ENCODE measurements around the gene EFTUD2.
"Not testable (repeated sequence)": the region's sequence is repeated elsewhere in the genome, so short reads cannot be mapped to it uniquely, and the experiment has no call there.

EFTUD2 gene

DNA sequence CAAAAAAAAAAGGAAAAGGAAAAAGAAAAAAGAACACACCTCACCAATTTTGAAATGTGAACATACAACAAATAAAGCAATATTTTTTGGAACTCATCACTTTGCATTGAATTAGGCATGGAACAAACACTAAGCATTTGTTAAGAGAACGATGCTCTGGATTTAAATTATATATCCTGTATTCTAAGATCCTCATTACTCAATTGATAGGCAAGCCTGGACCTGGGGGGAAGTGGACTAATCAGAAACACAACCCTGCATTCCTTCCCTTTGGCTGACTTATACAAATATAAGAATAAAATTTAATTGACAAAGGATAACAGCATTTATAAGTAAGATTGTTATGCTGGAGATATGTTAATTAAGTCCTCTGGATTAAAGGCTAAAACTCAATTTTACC lies 71.4 kb downstream of the EFTUD2 start:
- H3K4me3 Mint-ChIP-seq = no peak overlapping the region
- H3K9me3 Mint-ChIP-seq = no peaks in the 10 kb centered on the region
- no peak for DNase-seq
- H3K4me1 Mint-ChIP-seq = peaks cover 10% of the 10 kb centered on the region
- H3K27me3 Mint-ChIP-seq = peaks cover 71% of the 10 kb centered on the region
- no peak overlapping the region for H3K27ac Mint-ChIP-seq
- CTCF ChIA-PET = no interaction called here
- peaks cover 4% of the 10 kb centered on the region for H3K36me3 Mint-ChIP-seq

DNA sequence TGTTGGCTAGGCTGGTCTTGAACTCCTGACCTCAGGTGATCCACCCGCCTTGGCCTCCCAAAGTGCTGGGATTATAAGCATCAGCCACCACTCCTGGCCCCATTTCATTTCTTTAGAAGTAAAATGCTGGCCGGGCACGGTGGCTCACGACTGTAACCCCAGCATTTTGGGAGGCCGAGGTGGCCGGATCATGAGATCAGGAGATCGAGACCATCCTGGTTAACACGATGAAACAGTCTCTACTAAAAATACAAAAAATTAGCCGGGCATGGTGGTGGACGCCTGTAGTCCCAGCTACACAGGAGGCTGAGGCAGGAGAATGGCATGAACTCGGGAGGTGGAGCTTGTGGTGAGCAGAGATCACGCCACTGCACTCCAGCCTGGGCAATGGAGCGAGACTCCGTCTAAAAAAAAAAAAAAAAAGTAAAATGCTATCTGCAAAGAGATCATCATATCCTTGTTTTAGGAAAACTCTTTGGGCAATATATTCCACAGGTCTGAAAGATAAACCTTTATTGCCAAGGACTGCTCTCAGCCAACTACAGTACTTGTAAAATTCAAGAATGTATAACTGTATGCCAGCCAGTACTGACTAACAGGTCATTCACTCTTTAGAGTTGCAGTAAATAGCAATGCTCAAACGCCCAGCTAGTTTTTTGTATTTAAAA lies 73.0 kb downstream of the EFTUD2 start:
- no peak for DNase-seq
- Mint-ChIP-seq H3K36me3 (peaks cover 4% of the 10 kb centered on the region), H3K9me3 (no peaks in the 10 kb centered on the region), H3K4me1 (peaks cover 10% of the 10 kb centered on the region), H3K4me3 (no peak overlapping the region), H3K27ac (no peak overlapping the region), H3K27me3 (peaks cover 59% of the 10 kb centered on the region)
- CTCF ChIA-PET = no interaction called here

DNA sequence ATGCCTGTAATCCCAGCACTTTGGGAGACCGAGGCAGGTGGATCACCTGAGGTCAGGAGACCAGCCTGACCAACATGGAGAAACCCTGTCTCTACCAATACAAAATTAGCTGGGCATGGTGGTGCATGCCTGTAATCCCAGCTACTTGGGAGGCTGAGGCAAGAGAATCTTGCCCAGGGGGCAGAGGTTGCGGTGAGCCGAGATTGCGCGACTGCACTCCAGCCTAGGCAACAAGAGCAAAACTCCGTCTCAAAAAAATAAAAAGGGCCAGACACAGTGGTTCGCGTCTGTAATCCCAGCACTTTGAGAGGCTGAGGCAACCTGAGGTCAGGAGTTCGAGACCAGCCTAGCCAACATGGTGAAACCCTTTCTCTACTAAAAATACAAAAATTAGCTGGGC lies 74.0 kb downstream of the EFTUD2 start:
- DNase-seq, H3K9me3 Mint-ChIP-seq, H3K27ac Mint-ChIP-seq, H3K4me1 Mint-ChIP-seq, CTCF ChIA-PET, H3K36me3 Mint-ChIP-seq, H3K4me3 Mint-ChIP-seq: not testable (repeated sequence)
- H3K27me3 Mint-ChIP-seq = peaks cover 49% of the 10 kb centered on the region

DNA sequence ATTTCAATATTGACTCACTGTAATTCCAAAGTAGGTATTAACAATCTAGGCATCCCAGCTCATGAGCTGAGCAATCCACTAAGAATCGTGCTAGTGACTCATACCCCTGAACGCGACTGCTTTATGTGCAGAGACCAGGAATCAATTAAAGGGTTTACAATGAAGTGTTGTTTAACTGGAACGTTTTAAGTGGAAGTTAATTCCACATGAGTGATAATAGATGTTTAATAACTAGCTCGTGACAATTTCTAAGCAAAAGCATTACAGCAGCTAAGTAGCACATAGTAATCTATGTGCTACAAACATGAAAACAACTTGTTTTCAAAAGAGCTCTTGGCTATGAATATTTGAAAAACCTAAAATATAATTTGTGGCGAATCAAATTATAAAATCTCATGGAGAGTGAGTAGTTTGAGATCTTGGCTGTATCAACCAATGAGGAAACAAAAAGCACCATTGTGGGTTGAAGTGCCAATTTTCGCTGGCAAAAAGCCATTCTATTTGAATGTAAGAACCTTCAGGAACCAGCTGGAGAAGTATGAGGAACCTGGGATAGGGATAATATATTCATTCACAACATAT lies 78.5 kb downstream of the EFTUD2 start:
- no peak overlapping the region for H3K27ac Mint-ChIP-seq
- CTCF ChIA-PET = no interaction called here
- no peak overlapping the region for H3K4me3 Mint-ChIP-seq
- no peaks in the 10 kb centered on the region for H3K9me3 Mint-ChIP-seq
- H3K36me3 Mint-ChIP-seq = no peaks in the 10 kb centered on the region
- no peak for DNase-seq
- H3K27me3 Mint-ChIP-seq = peaks cover 25% of the 10 kb centered on the region
- H3K4me1 Mint-ChIP-seq = no peaks in the 10 kb centered on the region

DNA sequence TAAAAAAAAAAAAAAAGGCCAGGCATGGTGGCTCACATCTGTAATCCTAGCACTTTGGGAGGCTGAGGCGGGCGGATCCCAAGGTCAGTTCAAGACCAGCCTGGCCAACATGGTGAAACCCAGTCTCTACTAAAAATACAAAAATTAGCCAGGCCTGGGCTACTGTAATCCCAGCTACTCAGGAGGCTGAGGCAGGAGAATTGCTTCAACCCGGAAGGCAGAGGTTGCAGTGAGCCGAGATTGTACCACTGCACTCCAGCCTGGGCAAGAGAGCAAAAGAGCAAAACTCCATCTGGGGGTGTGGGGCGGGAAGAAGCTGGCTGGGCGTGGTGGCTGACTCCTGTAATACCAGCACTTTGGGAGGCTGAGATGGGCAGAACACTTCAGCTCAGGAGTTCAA lies 80.7 kb downstream of the EFTUD2 start:
- H3K4me1 Mint-ChIP-seq, CTCF ChIA-PET, H3K27ac Mint-ChIP-seq, H3K36me3 Mint-ChIP-seq, DNase-seq, H3K4me3 Mint-ChIP-seq, H3K9me3 Mint-ChIP-seq: not testable (repeated sequence)
- H3K27me3 Mint-ChIP-seq = peaks cover 23% of the 10 kb centered on the region

DNA sequence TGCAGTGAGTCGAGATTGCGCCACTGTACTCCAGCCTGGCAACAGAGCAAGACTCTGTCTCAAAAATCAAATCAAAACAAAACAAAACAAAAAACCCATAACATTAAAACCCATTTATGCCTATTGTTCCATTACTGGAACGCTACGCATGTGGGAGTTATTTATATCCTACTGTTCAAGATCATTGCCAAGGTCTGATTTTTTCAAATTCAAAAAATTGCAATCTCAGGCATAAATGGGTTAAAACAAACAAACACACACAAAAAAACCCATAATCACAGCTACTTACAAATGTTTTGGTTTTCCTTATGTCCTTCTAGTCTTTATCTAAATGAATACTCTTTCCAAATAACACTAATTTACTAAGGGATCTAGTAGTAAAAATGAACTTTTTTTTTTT lies 87.0 kb downstream of the EFTUD2 start:
- no peaks in the 10 kb centered on the region for H3K4me1 Mint-ChIP-seq
- H3K27ac Mint-ChIP-seq = no peak overlapping the region
- no peak for DNase-seq
- no peak overlapping the region for H3K4me3 Mint-ChIP-seq
- CTCF ChIA-PET = no interaction called here
- H3K36me3 Mint-ChIP-seq = no peaks in the 10 kb centered on the region
- no peaks in the 10 kb centered on the region for H3K9me3 Mint-ChIP-seq
- H3K27me3 Mint-ChIP-seq = peaks cover 28% of the 10 kb centered on the region

DNA sequence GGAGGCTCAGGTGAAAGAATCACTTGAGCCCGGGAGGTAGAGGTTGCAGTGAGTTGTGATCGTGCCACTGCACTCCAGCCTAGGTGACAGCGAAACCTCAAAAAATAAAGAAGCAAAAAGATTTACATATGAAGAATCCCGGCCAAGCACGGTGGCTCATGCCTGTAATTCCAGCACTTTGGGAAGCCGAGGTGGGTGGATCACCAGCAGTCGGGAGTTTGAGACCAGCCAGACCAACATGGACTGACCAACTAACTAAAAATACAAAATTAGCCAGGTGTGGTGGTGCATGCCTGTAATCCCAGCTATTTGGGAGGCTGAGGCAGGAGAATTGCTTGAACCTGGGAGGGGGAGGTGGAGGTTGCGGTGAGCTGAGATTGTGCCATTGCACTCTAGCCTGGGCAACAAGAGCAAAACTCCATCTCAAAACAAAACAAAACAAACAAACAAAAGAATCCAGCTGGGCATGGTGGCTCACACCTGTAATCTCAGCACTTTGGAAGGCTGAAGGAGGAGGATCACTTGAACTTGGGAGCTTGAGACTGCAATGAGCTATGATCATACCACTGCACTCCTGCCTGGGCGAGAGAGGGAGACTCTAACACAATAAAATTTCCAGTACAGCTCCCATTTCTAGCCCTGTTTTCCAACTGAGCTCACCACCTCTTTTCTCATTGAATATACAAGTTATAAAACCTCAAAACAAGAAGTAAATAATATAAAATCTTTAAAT lies 90.4 kb downstream of the EFTUD2 start:
- H3K27me3 Mint-ChIP-seq = peaks cover 38% of the 10 kb centered on the region
- not testable (repeated sequence) for H3K4me1 Mint-ChIP-seq, H3K36me3 Mint-ChIP-seq, H3K9me3 Mint-ChIP-seq, H3K27ac Mint-ChIP-seq, H3K4me3 Mint-ChIP-seq, DNase-seq
- CTCF ChIA-PET = interaction anchor here (0.6 to 2.8 kb wide), 2 partner anchors 29 to 286 kb away, joined by 5 to 10 read pairs; no protein-coding TSS in a partner anchor

DNA sequence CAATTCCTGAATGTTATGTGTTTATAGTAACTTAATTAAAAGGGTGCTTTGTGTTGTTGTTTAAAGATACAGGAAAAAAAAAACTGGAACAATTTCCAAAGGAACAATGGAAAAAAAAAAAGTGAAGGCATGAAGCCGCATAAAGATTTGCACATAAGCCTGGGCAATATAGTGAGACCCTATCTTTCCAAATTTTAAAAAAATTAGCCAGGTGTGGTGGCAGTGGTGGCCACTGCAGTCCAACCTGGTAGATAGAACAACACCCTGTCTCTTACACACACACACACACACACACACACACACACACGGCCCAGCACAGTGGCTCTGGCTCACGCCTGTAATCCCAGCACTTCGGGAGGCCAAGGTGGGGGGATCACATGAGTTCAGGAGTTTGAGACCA lies 91.1 kb downstream of the EFTUD2 start:
- no peaks in the 10 kb centered on the region for H3K4me1 Mint-ChIP-seq
- CTCF ChIA-PET = interaction anchor here (2.8 kb wide), 1 partner anchor 29 kb away, joined by 10 read pairs; no protein-coding TSS in a partner anchor
- peaks cover 38% of the 10 kb centered on the region for H3K27me3 Mint-ChIP-seq
- no peak overlapping the region for H3K27ac Mint-ChIP-seq
- no peaks in the 10 kb centered on the region for H3K9me3 Mint-ChIP-seq
- no peak for DNase-seq
- H3K4me3 Mint-ChIP-seq = no peak overlapping the region
- H3K36me3 Mint-ChIP-seq = no peaks in the 10 kb centered on the region

DNA sequence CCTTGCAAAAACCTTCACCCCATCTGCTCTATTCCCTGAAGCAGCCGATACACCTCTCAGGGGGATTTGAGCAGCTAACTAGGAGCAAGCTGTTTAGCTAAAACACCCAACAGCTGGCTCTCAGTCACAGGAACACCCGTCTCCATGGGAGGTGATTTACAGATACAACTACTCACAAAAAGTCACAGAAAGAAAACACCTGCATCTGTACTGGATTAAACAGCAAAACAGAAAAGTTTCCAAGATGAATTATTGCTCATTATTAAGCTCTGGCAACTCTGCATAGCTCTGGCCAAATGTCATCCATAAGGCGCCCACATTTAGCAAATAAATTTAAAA lies 91.5 kb downstream of the EFTUD2 start:
- Mint-ChIP-seq H3K27me3 (peaks cover 36% of the 10 kb centered on the region), H3K4me3 (no peak overlapping the region), H3K9me3 (no peaks in the 10 kb centered on the region), H3K4me1 (no peaks in the 10 kb centered on the region), H3K27ac (no peak overlapping the region), H3K36me3 (no peaks in the 10 kb centered on the region)
- CTCF ChIA-PET = interaction anchor here (2.8 kb wide), 1 partner anchor 28 kb away, joined by 10 read pairs; no protein-coding TSS in a partner anchor
- DNase-seq = no peak

DNA sequence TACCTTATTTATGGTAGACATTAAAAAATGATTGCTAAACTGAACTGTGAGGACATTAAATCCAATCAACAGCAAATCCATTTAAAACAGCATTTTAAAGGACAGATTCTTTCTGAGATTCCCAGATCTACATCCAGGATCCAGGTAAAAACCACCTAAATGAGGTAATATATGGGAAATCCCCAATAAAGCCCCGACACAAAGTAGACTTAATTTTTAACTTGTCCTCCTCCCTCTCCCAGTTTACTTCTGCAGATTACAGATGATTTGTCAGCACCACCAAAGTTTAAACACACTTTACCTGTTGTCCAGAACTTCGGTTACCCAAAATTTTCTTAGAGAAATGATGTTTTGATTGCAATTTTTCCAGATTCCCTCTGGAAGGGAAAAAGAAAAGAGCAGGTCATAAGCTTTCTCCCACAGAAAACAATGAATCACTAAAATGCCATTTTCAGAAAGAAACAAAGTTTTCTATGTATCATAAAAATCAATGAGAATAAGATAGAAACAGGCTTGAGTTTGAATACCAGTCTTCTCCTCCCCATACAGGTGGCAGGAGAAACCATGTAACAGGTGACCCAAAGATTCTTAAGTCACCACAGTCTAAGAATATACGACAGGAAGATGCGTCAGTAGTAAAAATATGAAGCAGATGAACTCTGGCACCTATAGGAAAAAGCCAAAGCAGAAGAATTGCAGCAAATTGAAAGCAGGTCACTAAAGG lies 92.0 kb downstream of the EFTUD2 start:
- CTCF ChIA-PET = interaction anchor here (2.8 kb wide), 1 partner anchor 28 kb away, joined by 10 read pairs; no protein-coding TSS in a partner anchor
- Mint-ChIP-seq H3K4me1 (no peaks in the 10 kb centered on the region), H3K9me3 (no peaks in the 10 kb centered on the region), H3K4me3 (no peak overlapping the region), H3K36me3 (no peaks in the 10 kb centered on the region), H3K27me3 (peaks cover 38% of the 10 kb centered on the region), H3K27ac (no peak overlapping the region)
- DNase-seq = no peak

DNA sequence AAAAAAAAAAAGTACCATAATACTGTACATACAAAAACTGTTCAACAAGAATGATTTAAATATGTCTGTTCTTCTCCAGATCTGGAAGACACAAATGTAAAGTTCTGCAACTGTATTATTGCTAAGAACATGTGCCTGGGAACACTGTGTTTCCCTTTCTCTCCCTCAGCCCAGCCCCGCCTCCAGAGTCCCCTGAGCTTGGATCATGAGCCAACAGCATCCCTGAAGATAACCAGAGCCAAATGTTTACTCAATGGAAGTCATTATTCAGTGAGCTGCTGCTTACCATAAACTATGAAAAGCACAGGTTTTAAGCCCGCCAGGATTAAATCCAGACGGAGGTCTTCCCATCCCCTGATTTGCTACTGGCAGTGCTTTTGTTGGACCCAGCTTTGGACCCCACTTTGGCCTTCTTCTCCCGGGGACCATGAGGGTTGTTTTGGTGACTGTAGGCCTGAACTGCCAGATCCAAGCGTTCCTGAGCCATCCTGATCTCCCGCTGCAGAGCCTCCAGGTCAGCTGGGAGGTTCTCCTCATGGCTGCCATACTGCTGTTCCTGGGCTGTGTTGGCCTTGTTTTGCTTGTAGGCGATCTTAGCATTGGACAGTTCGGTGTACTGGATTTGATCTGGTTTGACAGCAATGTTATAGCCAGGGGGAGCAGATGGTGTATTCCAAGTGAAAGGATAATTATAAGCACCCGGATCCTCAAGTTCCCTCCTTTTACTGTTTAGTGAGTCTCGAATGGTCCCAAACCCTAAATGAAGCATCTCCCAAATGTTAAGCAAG lies 94.7 kb downstream of the EFTUD2 start:
- H3K27ac Mint-ChIP-seq = no peak overlapping the region
- no peak overlapping the region for H3K4me3 Mint-ChIP-seq
- H3K36me3 Mint-ChIP-seq = no peaks in the 10 kb centered on the region
- CTCF ChIA-PET = no interaction called here
- no peaks in the 10 kb centered on the region for H3K9me3 Mint-ChIP-seq
- no peak for DNase-seq
- peaks cover 36% of the 10 kb centered on the region for H3K27me3 Mint-ChIP-seq
- no peaks in the 10 kb centered on the region for H3K4me1 Mint-ChIP-seq

DNA sequence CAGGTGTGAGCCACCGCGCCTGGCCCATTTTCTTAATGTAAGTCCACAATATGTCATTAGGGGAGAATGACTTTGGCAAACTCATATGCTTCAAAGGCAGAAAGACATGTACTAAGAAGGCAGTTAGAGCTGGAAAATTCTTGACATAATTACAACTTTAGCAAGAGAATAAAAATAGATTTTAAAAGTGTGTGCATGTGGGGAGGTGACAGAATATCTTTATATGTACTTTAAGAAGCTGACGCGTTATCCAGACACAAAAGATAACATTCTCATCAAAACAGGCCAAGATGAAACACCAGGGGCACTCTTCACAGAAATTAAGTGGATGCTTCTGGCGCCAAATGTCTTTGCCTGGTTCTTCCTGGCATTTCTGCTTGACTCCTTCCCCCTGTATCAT lies 97.4 kb downstream of the EFTUD2 start:
- Mint-ChIP-seq H3K4me3 (no peak overlapping the region), H3K27me3 (peaks cover 30% of the 10 kb centered on the region), H3K27ac (no peak overlapping the region), H3K9me3 (no peaks in the 10 kb centered on the region), H3K4me1 (peaks cover 8% of the 10 kb centered on the region), H3K36me3 (no peaks in the 10 kb centered on the region)
- CTCF ChIA-PET = interaction anchor here (1.4 kb wide), 1 partner anchor 9 kb away, joined by 3 read pairs; no protein-coding TSS in a partner anchor
- DNase-seq = no peak

All from activated naive CD4-positive, alpha-beta T cell treated with anti-CD3 and anti-CD28 coated beads, Interleukin-2, amount 10 ng/mL, durations not matched to agents 7 days and 5 days (primary cell).